Skeletal muscle tissue (tissue), 4 donors: ENCODE results near the gene VASH2. TPM values are rescaled to one million over a fixed set of nuclear protein-coding genes. Genes with fewer than 3 reads are reported as not detected.
"Not testable (repeated sequence)": the region's sequence is repeated elsewhere in the genome, so short reads cannot be mapped to it uniquely, and the experiment has no call there.

ENCODE experiments used
- H3K27ac ChIP-seq: one replicate; pipeline ENCODE4 v1.7.0; 2013; ENCODE audit warnings: mild to moderate bottlenecking, low read depth, low read length, inconsistent platforms
- H3K27me3 ChIP-seq, 3 donors: one replicate each; pipeline ENCODE4 v1.7.0; 2013; ENCODE audit warnings: low read length in 3 of 3; ENCODE audit not compliant: control insufficient read depth in 3 of 3, insufficient read depth in 3 of 3
- H3K36me3 ChIP-seq, 3 donors: one replicate each; pipeline ENCODE4 v1.7.0; 2013; ENCODE audit warnings: low read length in 3 of 3; ENCODE audit not compliant: control insufficient read depth in 3 of 3, insufficient read depth in 3 of 3
- H3K4me1 ChIP-seq, 3 donors: one replicate each; pipeline ENCODE4 v1.7.0; 2013; ENCODE audit warnings: low read length in 3 of 3, mild to moderate bottlenecking in 3 of 3; ENCODE audit not compliant: control insufficient read depth in 3 of 3, insufficient read depth in 3 of 3
- H3K4me3 ChIP-seq, 3 donors: one replicate each; pipeline ENCODE4 v1.7.0; 2013; ENCODE audit warnings: low read length in 3 of 3
- H3K9ac ChIP-seq, 3 donors: one replicate each; pipeline ENCODE4 v1.7.0; 2013; ENCODE audit warnings: low read length in 3 of 3, mild to moderate bottlenecking in 3 of 3, moderate library complexity in 2 of 3, low read depth in 1 of 3
- H3K9me3 ChIP-seq, 3 donors: one replicate each; pipeline ENCODE4 v1.7.0; 2013; ENCODE audit warnings: low read length in 3 of 3; ENCODE audit not compliant: control insufficient read depth in 3 of 3
- total RNA-seq: library from RNA; depleted of rRNA; stranded (reverse); fragments of >200 nt; gene quantifications from one replicate; pipeline ENCODE4 v1.2.3, GENCODE V29; 2014
- donor health status: Osteomylitis.

Gene VASH2
- total RNA-seq, 1 donor from 2014 or later: 11.5 TPM

- Histone ChIP-seq H3K4me1 (peaks cover 23 to 25% (median 25%) of the 10 kb centered on the region in 3 donors), H3K27me3 (peaks cover 4 to 14% (median 9%) of the 10 kb centered on the region in 3 donors), H3K36me3 (no peaks in the 10 kb centered on the region), H3K4me3 (no peak overlapping the region), H3K27ac (no peak overlapping the region), H3K9ac (no peak overlapping the region), H3K9me3 (no peaks in the 10 kb centered on the region)
Measured at GRCh38 chr1:212954514-212954913, 4.2 kb downstream of the VASH2 start.

- no peak overlapping the region for H3K9ac ChIP-seq
- H3K27me3 ChIP-seq: peaks cover 4 to 10% (median 6%) of the 10 kb centered on the region in 3 donors
- peaks cover 19 to 23% (median 21%) of the 10 kb centered on the region in 3 donors for H3K4me1 ChIP-seq
- H3K4me3 ChIP-seq: no peak overlapping the region
- H3K9me3 ChIP-seq: no peaks in the 10 kb centered on the region
- H3K36me3 ChIP-seq: no peaks in the 10 kb centered on the region
- H3K27ac ChIP-seq: no peak overlapping the region
Measured at GRCh38 chr1:212955098-212955497, 4.8 kb downstream of the VASH2 start.

DNA sequence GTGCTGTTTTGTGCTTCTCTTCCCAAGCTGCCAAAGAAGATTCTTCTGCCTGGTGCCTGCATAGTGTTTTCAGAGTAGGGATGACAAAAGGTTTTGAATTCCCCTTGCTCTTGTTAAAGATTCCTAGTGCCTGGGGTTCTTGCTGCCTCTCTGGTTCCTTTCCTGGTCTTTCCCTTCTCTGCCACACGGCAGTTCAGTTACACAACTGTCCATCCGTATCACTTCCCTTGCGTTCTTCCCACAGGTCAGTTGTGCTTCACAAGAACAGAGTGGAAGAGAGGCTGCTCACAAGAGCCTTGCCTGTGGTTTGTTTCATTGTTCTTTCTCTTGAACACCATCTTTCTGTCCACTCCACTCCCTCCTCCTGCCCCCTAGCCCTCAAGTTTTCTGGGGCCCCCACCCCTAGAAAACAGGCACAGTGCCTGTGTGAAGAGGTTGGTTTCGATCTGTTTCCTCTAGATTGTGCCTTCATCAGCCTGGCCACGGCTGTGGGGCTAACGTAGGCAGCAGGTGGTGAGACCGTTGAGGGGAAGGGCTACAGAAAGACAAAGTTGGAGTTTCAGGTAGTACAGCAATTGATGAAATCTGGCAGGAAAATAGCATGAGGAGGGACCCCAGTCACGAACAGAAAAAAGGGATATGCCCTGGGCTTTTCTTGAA, 5.8 kb downstream of the VASH2 start:
- Histone ChIP-seq H3K36me3 (no peaks in the 10 kb centered on the region), H3K9me3 (no peaks in the 10 kb centered on the region), H3K27me3 (peaks cover 1 to 4% (median 4%) of the 10 kb centered on the region in 3 donors), H3K9ac (no peak overlapping the region), H3K27ac (no peak overlapping the region), H3K4me3 (no peak overlapping the region), H3K4me1 (peaks cover 13 to 16% (median 14%) of the 10 kb centered on the region in 3 donors)

DNA sequence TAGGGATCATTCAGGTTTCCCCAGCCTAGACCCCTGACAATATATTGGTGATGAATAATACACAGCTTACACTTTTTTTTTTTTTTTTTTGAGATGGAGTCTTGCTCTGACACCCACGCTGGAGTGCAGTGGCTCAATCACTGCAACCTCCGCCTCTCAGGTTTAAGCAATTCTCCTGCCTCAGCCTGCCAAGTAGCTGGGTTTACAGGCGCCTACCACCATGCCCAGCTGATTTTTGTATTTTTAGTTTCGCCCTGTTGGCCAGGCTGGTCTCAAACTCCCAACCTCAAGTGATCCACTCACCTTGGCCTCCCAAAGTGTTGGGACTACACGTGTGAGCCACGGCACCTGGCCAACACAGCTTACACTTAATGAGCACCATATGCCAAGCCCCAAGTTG, 7.2 kb downstream of the VASH2 start:
- Histone ChIP-seq H3K36me3 (no peaks in the 10 kb centered on the region), H3K27me3 (peaks cover 0 to 4% (median 0%) of the 10 kb centered on the region in 3 donors), H3K27ac (no peak overlapping the region), H3K4me3 (no peak overlapping the region), H3K9me3 (no peaks in the 10 kb centered on the region), H3K4me1 (peaks cover 3 to 8% (median 5%) of the 10 kb centered on the region in 3 donors), H3K9ac (no peak overlapping the region)

- Histone ChIP-seq H3K27ac (no peak overlapping the region), H3K36me3 (no peaks in the 10 kb centered on the region), H3K27me3 (peaks cover 0 to 4% (median 0%) of the 10 kb centered on the region in 3 donors), H3K9ac (no peak overlapping the region), H3K9me3 (no peaks in the 10 kb centered on the region), H3K4me1 (peaks cover 0 to 1% (median 0%) of the 10 kb centered on the region in 3 donors), H3K4me3 (no peak overlapping the region)
Measured at GRCh38 chr1:212958175-212958574, 7.8 kb downstream of the VASH2 start.

GRCh38 chr1:212959266-212960220, 9.2 kb downstream of the VASH2 start:
- Histone ChIP-seq H3K4me3 (no peak overlapping the region), H3K9me3 (no peaks in the 10 kb centered on the region), H3K27me3 (peaks cover 0 to 4% (median 0%) of the 10 kb centered on the region in 3 donors), H3K4me1 (no peaks in the 10 kb centered on the region), H3K36me3 (no peaks in the 10 kb centered on the region), H3K27ac (no peak overlapping the region), H3K9ac (no peak overlapping the region)

DNA sequence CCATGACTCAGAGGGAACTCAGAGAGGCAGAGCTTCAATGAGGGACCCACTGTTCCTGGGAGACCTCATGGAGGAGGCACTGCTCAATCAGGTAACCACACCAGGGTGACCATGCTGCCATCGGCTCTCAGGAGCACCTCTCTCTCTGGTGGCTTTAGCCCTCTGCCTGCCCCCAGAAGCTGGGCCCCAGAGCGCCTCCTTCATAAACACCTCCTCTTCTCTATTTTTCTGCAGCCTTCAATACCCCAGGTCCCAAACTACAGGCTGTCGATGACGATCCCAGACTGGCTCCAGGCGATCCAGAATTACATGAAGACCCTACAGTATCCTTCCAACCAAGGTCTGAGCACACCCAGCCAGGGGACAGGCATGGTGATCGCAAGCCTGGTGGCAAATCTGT, 10.6 kb downstream of the VASH2 start:
- Histone ChIP-seq H3K9me3 (no peaks in the 10 kb centered on the region), H3K36me3 (no peaks in the 10 kb centered on the region), H3K4me1 (no peaks in the 10 kb centered on the region), H3K9ac (no peak overlapping the region), H3K27ac (no peak overlapping the region), H3K4me3 (no peak overlapping the region), H3K27me3 (peaks cover 0 to 4% (median 0%) of the 10 kb centered on the region in 3 donors)

DNA sequence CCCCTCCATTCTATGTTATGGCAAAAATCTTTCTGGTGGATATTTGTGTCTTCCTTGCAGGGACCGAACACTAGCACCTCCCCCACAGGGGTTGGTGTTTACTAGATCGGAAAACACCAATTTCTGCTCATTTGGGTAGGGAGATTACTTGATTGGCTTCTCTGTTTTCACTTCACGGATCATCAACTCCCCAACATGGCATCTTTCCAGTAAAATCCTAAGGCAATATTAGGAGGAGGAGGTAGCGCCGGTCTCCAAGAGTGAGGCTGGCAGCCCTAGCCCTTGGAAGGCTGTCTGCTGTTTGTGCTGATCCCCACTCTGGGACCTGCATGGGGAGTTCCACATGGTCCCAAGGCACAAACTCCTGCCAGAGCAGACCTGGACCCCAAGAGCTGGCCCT, 12.2 kb downstream of the VASH2 start:
- Histone ChIP-seq H3K36me3 (no peaks in the 10 kb centered on the region), H3K4me3 (no peak overlapping the region), H3K9ac (no peak overlapping the region), H3K27me3 (peaks cover 0 to 4% (median 0%) of the 10 kb centered on the region in 3 donors), H3K9me3 (no peaks in the 10 kb centered on the region), H3K4me1 (no peaks in the 10 kb centered on the region), H3K27ac (no peak overlapping the region)

- H3K27me3 ChIP-seq: no peaks in the 10 kb centered on the region
- no peaks in the 10 kb centered on the region for H3K9me3 ChIP-seq
- H3K9ac ChIP-seq: no peak overlapping the region
- peaks cover 4 to 13% (median 8%) of the 10 kb centered on the region in 3 donors for H3K4me1 ChIP-seq
- H3K4me3 ChIP-seq: no peak overlapping the region
- no peak overlapping the region for H3K27ac ChIP-seq
- H3K36me3 ChIP-seq: no peaks in the 10 kb centered on the region
Measured at GRCh38 chr1:212964102-212964501, 13.8 kb downstream of the VASH2 start.

DNA sequence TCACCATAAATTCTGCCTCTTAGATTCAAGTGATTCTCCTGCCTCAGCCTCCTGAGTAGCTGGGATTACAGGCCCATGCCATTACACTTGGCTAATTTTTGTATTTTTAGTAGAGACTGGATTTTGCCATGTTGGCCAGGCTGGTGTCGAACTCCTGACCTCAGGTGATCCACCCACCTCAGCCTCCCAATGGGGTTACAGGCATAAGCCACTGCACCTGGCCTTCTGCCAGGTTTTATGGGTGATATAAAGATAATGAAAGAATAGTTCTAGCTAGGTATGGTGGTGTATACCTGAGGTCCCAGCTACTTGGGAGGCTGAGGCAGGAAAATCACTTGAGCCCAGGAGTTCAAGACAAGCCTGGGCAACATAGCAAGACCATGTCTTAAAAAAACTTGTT, 14.7 kb downstream of the VASH2 start:
- H3K4me3 ChIP-seq, H3K9me3 ChIP-seq, H3K36me3 ChIP-seq, H3K27ac ChIP-seq, H3K9ac ChIP-seq, H3K27me3 ChIP-seq: not testable (repeated sequence)
- H3K4me1 ChIP-seq: peaks cover 10 to 18% (median 13%) of the 10 kb centered on the region in 3 donors
